Ishikawa (cell line): ENCODE measurements around the gene DNAJC6.

Source experiments
- EGR1 ChIP-seq: IDR thresholded peaks from 2 replicates; pipeline ENCODE4 v1.6.1; 2012
- EP300 ChIP-seq: IDR thresholded peaks from 2 replicates; pipeline ENCODE4 v1.6.1; 2012; ENCODE audit warnings: borderline replicate concordance
- FOXM1 ChIP-seq: IDR thresholded peaks from 2 replicates; pipeline ENCODE4 v1.6.1; 2012; ENCODE audit warnings: low read depth, borderline replicate concordance
- MAX ChIP-seq: IDR thresholded peaks from 2 replicates; pipeline ENCODE4 v1.6.1; 2012
- NFIC ChIP-seq: IDR thresholded peaks from 2 replicates; pipeline ENCODE4 v1.6.1; 2012
- RAD21 ChIP-seq: IDR thresholded peaks from 2 replicates; pipeline ENCODE4 v1.6.1; 2012; ENCODE audit warnings: low read depth
- TAF1 ChIP-seq: IDR thresholded peaks from 2 replicates; pipeline ENCODE4 v1.6.1; 2012; ENCODE audit warnings: low read depth, mild to moderate bottlenecking

GRCh38 chr1:65317866-65318653 is 8.7 kb downstream of the DNAJC6 start:
- TF ChIP-seq MAX (no peak), TAF1 (no peak), EGR1 (no peak), NFIC (no peak), RAD21 (no peak), FOXM1 (no peak), EP300 (no peak)
